Measurements from ENCODE around the gene KCNE2. TPM values are rescaled to one million over a fixed set of nuclear protein-coding genes. Genes with fewer than 3 reads are reported as not detected.

KCNE2 gene
- total RNA-seq, 1 experiment from 2014 or later, result 0.39 TPM

- Histone ChIP-seq H3K9me3 (ENCODE audit: low read depth, low read length, poor library complexity, severe bottlenecking) (no peaks in the 10 kb centered on the region), H3K4me3 (ENCODE audit: low read depth, low read length, poor library complexity, severe bottlenecking) (no peak overlapping the region), H3K27ac (ENCODE audit: low read depth, low read length, poor library complexity, severe bottlenecking) (no peak overlapping the region), H3K36me3 (ENCODE audit: insufficient read depth, low read length, poor library complexity, severe bottlenecking) (no peaks in the 10 kb centered on the region), H3K4me1 (ENCODE audit: insufficient read depth, low read length, poor library complexity, severe bottlenecking) (no peaks in the 10 kb centered on the region), H3K27me3 (replicated peaks; ENCODE audit: insufficient read depth, low read depth, low read length, poor library complexity) (peaks cover 5% of the 10 kb centered on the region)
- no peak for DNase-seq (ENCODE audit: low spot score)
- no peak for TF ChIP-seq EZH2 (IDR thresholded peaks at IDR 0.05; ENCODE audit: borderline replicate concordance, low read depth, low read length, poor library complexity, severe bottlenecking)
- no peak for TF ChIP-seq CTCF (conservative IDR thresholded peaks at IDR 0.05; ENCODE audit: low read depth, low read length)
- ChIA-PET POLR2A (ENCODE audit: low non-redundant PET) (no interaction called here), CTCF (no interaction called here)
- BruUV-seq (replicated peaks), result no TSS peak
- intact Hi-C loops (cut with micrococcal nuclease; ENCODE audit: unreplicated experiment), result no loop called here
Measured at GRCh38 chr21:34360488-34361241, 3.1 kb upstream of the KCNE2 start.

- Histone ChIP-seq H3K27me3 (replicated peaks; ENCODE audit: insufficient read depth, low read depth, low read length, poor library complexity) (peaks cover 5% of the 10 kb centered on the region), H3K9me3 (ENCODE audit: low read depth, low read length, poor library complexity, severe bottlenecking) (no peaks in the 10 kb centered on the region), H3K27ac (ENCODE audit: low read depth, low read length, poor library complexity, severe bottlenecking) (no peak overlapping the region), H3K36me3 (ENCODE audit: insufficient read depth, low read length, poor library complexity, severe bottlenecking) (no peaks in the 10 kb centered on the region), H3K4me1 (ENCODE audit: insufficient read depth, low read length, poor library complexity, severe bottlenecking) (no peaks in the 10 kb centered on the region), H3K4me3 (ENCODE audit: low read depth, low read length, poor library complexity, severe bottlenecking) (no peak overlapping the region)
- TF ChIP-seq EZH2 (IDR thresholded peaks at IDR 0.05; ENCODE audit: borderline replicate concordance, low read depth, low read length, poor library complexity, severe bottlenecking) (no peak), CTCF (conservative IDR thresholded peaks at IDR 0.05; ENCODE audit: low read depth, low read length) (no peak; the same call in 1 of the 2 replicates)
- no peak for DNase-seq (ENCODE audit: low spot score)
- POLR2A ChIA-PET (ENCODE audit: low non-redundant PET), result no interaction called here
- BruUV-seq (replicated peaks), result no TSS peak
- intact Hi-C loops (cut with micrococcal nuclease; ENCODE audit: unreplicated experiment), result no loop called here
- CTCF ChIA-PET, result interaction anchor here (1.0 to 1.9 kb wide), 3 partner anchors 14 to 438 kb away, joined by 4 to 5 read pairs (median 4); no protein-coding TSS in a partner anchor
Measured at GRCh38 chr21:34362136-34362444, 1.7 kb upstream of the KCNE2 start.

GRCh38 chr21:34362670-34363069, 1.1 kb upstream of the KCNE2 start:
- POLR2A ChIA-PET (ENCODE audit: low non-redundant PET), result no interaction called here
- intact Hi-C loops (cut with micrococcal nuclease; ENCODE audit: unreplicated experiment), result no loop called here
- CTCF ChIA-PET, result interaction anchor here (1.0 to 1.9 kb wide), 3 partner anchors 15 to 439 kb away, joined by 4 to 5 read pairs (median 4); no protein-coding TSS in a partner anchor
- H3K36me3 ChIP-seq (ENCODE audit: insufficient read depth, low read length, poor library complexity, severe bottlenecking), result no peaks in the 10 kb centered on the region
- BruUV-seq (replicated peaks), result no TSS peak
- no peaks in the 10 kb centered on the region for H3K9me3 ChIP-seq (ENCODE audit: low read depth, low read length, poor library complexity, severe bottlenecking)
- TF ChIP-seq CTCF (conservative IDR thresholded peaks at IDR 0.05; ENCODE audit: low read depth, low read length), result no peak
- no peak for TF ChIP-seq EZH2 (IDR thresholded peaks at IDR 0.05; ENCODE audit: borderline replicate concordance, low read depth, low read length, poor library complexity, severe bottlenecking)
- H3K27ac ChIP-seq (ENCODE audit: low read depth, low read length, poor library complexity, severe bottlenecking), result no peak overlapping the region
- no peaks in the 10 kb centered on the region for H3K4me1 ChIP-seq (ENCODE audit: insufficient read depth, low read length, poor library complexity, severe bottlenecking)
- no peak for DNase-seq (ENCODE audit: low spot score)
- H3K27me3 ChIP-seq (replicated peaks; ENCODE audit: insufficient read depth, low read depth, low read length, poor library complexity), result peaks cover 5% of the 10 kb centered on the region
- H3K4me3 ChIP-seq (ENCODE audit: low read depth, low read length, poor library complexity, severe bottlenecking), result no peak overlapping the region

All from A673 (cell line).